GM12891 (cell line): ENCODE results near the gene CTNNA2.

Experiments
- POLR2A ChIP-seq: IDR thresholded peaks from 2 replicates; pipeline ENCODE4 v1.6.1; 2011; ENCODE audit warnings: low read depth, low read length, control low read depth
- POLR2AphosphoS5 ChIP-seq: IDR thresholded peaks from 2 replicates; pipeline ENCODE4 v1.6.1; 2011; ENCODE audit warnings: low read depth, low read length, control low read depth

GRCh38 chr2:80059447-80059846 is 546.6 kb downstream of the CTNNA2 start:
- TF ChIP-seq POLR2A (no peak), POLR2AphosphoS5 (no peak)
